Globus pallidus (tissue), 1 donor: Measurements from ENCODE around the gene FGF14.

Source experiments
- DNase-seq: peaks from one replicate; pipeline ENCODE4 v3.0.0-alpha.2; 2015; ENCODE audit warnings: low spot score

FGF14 gene

DNA sequence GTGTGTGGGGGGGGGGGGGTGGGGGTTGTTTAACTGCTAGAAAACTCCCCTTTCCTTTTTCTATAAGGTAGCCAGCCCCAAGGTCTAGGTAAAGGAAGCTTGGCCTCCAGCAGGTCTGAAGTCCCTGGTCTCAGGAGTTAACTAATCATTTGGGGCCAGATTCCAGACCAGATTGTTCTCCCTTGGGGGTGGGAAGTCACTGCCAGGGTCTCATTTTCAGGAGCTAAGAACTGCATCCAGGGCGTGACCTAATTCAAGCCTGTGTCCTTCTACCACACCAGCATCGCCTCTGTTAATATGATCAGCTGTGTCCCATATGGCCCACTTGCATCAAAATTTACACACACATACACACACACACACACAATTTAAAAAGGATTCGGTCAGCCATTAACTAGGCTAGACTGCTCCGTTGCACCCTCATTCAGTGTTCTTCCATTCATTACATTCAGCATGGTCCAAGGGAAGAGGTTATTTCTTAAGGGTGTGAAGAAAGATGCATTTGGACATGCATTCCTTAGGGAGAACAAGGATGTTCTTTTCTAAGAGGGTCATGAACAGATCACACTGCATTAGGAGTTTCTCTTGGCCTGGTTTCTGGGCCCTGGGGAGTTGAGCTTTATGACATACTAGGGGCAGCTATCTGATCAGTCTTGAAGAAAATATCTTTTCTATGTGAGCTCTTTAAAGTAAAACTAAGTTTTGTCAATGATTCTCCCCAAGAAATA, 91.0 kb downstream of the FGF14 start:
- no peak for DNase-seq

DNA sequence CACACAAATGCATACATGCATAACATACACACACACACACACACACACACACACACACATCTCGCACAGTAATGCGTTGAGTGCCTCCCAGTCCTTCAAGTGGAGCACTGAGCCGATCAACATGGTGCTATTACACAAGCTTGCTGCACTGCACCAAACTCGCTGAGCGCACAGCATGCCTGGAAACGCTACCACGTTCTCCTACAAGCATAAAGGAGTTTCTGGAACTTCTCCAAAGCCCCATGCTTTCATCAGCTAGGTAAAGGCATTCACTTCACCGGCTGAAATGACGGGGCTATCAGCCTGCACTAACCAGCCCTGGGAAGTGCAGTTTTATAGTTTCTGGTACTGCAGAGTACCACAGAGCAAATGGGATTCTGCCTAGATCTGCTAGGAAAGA, 92.7 kb downstream of the FGF14 start:
- no peak for DNase-seq

DNA sequence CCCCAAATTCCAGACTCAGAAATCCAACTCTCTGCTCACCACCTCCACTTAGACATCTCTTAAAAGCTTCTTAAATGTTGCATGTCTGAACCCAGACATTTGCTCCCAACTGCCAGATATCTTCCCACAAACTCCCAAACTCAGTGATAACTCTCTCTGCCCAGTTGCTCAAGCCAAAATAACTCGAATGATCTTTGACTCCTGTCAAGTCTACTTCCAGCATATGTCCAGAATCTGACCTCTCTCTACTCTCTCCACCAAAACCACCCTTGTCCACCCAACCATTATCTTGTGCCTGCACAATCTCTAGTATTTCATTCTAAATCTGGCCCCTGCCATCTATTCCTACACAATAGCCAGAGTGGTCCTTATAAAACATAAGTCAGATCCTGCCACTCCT, 99.3 kb downstream of the FGF14 start:
- no peak for DNase-seq

DNA sequence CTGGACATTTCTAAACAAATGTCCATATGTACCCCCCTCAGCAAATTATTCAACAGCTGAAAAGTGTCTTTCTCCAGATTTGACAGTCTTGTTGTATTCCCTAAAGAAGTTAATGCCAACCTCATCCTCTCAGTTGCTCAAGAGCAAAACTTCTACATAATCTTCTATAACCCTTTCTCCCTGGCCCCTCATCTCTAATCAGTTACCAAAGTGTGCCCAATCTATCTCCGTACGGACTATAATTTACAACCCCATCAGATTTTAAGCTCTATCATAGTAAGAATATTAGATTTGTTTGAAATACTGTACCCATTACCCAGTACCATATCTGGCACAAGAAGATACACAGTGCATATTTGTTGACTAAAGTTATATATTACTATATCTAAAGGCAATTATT, 101.5 kb downstream of the FGF14 start:
- no peak for DNase-seq

DNA sequence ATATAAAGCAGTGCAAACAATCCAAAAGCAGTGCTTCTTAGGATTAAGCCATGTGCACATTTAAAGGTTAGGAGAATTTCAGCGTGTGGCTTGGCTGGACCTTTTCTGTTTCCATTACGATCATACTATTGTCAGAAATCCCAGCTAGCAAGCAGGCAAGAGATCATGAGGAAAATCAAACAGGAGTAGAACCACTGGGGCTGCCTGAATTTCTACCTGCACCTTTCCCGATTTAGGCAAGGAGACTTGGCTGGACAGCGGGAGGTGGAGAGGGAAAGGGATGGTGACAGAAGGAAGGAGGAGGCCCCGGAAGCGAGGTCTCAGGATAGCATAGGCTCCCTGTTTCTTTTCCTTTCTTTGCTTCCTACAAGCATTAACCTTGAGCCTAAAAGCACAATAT, 102.5 kb downstream of the FGF14 start:
- no peak for DNase-seq

DNA sequence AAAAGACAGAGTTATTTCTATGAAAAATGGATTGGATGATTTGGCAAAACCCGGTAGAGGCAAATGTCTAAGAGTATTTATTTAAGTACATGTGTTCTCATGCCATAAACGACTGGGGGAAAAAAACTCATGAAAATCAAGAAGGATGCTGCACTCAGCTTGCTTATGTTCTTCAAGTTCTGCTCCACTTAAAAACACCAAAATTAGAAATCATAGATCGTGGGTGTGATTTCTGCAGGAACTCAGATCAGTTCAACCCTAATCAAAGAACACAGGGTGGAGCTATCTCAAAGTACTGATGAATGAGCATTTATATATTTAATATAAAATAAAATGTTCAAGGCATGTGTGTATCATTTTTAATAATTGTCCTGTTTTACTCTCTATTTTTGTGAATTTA, 103.8 kb downstream of the FGF14 start:
- no peak for DNase-seq

DNA sequence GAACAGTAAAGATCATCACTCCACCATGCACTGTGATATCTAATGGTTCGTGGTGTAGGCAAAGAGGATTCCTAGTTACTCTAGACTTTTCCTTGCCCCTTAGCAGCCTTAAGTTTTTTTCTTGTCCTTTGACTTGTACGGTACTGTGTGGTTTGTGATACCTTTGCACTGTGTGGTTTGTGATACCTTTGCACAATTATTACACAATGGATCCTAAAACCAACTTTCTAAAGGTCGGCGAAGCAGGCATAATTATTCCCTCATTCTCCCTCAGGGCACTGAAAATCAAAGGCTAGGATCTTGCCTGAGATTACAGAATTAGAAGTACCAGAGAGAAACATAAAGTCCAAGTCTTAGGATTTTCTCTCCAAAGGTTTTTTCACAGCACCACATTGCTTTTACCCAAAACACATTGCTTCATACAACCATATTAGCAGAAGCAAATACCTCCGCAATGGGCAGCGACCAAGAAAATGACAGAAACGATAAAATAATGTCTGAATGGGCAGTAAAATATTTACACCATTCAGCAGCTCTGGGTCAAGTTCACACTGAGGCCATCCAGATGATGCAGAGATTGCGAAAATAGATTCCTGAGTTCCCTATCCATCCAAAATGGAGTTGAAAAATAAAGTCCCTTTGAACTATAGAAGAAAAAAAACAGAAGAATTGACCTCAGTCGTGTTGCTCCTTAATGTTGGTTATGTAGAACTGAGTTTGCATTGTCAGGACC, 106.4 kb downstream of the FGF14 start:
- DNase-seq: no peak

DNA sequence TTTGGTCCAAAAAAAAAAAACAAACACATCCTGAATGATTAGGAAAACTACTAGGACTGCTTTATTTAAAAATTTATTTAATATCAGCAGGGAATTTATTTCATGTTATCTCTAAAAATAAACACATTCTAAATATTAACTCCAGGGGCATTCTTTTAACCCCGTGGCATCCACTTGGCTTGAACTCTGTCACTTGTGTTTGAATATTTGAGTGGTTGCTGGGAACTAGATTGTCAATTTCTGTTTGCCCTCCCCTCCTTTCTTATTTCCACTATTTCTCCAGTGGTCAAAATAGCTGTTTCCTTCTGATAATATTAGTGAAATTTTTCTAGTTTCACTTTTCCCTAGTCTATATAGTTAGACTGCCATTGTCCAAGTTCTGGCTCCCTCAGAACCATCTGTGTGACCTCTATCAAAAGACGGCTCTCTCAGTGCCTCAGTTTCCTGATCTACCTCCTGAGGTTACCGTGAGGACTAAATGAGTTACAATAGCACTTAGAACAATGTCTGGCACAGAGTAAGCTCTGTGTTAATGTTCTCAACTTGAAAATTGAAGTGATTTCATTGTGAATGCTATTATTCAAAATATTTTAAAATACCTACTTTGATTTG, 107.3 kb downstream of the FGF14 start:
- no peak for DNase-seq

DNA sequence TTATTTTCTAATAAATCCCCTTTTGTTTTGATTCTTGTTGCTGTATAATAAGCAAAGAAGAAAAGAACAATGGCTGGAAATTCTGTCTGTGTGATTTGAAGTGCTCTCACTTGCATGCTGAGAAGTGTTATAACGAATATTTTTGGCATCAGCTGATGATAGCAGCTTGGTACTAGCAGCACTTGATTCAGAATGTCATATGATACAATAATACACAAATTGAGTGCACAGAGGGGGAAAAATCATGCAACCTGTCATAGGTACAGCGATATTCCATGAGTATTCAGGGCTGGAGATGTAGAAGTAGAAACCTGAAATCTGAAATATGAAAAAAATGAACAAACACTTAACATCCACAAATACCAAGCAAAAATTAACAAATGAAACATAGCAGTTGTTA, 108.1 kb downstream of the FGF14 start:
- DNase-seq: no peak

DNA sequence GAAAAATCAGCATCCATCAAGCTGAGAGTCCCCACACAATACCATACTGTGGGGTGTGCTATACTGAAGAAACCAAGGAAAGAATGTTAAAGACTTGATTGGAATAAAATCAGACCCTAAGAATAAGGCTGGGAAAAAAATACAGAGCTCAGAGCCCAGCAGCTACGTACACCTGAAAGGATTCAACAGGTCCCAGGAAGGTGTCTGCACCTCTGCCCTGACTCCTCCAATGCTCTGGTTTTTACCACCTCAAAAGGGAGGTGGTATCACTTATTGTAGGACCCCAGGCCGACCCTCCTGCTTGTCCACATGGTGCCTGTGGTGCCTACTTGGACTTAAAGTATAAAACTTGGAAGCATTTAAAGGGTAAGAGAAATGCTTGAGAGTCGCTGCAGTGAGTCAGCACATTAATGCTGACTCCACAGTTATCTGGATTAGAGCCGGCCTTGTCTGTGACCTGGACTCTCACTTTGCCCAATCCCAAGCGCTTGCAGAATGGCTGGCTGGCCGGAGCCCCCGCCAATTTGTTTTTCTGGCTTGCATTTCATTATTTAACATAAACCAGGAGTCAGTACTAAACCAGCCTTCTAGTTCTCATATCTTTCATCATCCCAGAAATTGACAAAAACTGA, 110.1 kb downstream of the FGF14 start:
- DNase-seq: no peak

DNA sequence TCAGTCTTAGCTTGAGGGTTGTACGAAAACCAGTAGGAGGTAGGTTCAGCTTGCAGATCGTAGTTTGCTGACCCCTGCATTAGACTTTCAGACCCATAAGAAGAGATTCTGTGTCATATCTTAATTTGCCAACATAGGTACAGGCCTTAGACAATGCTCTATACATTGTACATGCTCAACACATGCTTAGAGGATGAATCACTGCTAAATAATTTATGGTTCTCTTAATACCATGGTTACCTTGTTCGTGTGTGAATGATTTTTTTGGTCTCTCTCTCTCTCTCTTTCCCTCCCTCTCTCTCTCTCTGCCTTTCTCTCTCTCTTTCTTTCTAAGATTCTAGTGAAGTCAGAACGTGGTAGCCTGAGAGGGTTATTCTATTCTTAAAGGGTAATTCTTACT, 112.2 kb downstream of the FGF14 start:
- DNase-seq: no peak

DNA sequence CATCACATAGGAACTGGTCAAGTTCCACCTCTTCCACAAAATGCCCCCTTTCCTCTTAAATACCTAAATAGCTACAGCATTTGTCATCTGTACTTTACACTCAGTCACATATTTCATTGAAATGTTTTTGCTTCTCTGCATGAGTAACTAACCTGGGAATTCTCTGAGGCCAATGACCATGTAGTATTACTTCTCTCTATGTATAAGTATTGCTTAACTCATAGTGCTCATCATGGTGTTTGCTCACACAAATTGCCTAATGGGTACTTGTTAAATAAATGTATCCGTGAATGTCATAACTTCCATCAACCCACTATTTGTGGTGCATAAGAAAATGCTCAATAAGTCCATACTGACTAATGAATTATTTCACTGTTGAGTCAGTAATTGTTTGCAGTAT, 115.5 kb downstream of the FGF14 start:
- DNase-seq: no peak

DNA sequence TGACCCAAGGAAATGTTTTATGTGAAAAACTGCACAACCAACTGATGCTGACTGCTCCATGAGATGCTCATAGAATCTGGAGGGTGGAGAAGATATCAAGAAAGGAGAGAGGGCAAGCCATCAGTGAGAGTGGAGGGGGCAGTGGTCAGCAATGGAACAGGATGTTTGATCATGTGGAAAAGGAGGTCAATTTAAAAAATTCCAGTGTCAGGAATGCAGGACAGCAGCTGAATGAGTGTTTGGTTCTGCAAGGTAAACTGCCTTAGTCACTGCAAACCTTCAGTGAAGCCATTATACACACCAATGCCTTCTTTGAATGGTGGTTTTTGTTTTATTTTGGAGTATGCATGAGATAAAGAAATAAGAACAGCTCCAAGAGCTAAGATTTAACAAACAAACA, 121.5 kb downstream of the FGF14 start:
- DNase-seq: no peak

DNA sequence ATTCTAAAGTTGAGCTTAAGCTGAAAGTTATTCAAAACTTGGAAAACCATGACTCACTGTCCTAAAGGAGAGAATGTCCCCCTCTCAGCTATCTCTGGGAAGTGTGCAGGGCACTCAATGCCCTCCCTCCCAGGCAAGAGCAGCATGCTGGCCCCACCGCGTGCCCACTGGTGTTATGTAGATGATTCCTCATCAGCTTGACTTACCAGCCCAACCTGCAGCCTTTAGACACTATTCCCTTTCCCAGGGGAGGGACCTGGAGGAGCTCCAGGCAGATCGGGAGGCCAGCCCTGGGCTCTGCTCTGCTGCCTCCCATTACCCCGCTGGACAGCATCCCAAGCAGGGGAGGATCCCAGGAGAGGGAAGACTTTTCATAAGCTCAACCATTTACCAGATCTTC, 124.6 kb downstream of the FGF14 start:
- DNase-seq: no peak

DNA sequence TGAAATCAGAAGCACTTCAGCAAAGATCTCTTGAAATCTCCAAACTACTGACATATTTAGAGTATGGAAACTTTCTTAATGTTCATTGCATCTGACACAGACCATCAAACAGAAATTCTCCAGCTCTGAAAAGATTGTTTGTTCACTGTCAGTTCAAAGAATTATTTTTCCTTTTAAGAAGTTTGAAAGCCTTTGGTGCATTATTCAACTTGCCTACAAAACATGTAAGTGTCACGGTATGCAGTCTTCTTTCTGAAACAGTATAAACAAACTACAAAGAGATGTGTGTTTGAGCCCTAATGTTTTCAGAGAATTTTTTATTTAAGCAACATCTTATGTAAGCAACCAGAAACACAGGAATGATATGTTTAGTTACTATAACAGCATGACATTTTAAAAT, 125.4 kb downstream of the FGF14 start:
- DNase-seq: no peak

DNA sequence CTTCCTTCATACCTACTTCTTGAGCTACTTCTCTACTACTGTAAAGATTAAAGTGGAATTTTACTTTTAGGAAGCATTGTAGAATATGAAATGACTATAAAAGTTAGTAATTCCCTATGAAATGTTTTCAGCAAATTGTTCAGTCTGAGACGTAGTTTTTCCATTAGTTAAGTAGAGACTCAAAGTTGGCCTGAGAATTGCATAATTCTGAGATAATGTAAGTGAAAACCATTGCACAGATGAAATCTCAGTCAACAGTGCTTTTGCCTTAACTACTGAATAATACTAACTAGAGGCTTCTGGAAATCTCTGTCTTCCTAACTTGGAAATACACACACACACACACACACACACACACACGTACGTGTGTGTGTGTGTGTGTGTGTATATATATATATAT, 125.9 kb downstream of the FGF14 start:
- DNase-seq: no peak

DNA sequence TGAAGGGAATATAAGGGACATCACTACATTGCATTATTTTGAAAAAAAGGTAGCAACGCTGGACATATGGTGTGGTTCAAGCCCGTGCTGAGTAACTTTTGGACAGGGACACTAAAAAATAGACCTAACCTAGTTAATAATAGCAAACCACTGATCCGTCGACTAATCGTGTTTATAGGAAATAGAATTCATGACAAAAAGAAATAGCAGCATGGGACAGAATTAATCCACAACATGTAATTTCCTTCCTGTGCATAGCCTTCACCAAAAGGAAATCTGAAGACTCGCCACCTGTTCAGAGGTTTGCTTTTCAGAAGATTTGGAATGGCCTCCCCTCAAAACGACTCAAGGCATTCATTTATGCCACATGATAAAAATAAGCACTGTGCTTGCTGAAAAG, 128.7 kb downstream of the FGF14 start:
- DNase-seq: no peak

DNA sequence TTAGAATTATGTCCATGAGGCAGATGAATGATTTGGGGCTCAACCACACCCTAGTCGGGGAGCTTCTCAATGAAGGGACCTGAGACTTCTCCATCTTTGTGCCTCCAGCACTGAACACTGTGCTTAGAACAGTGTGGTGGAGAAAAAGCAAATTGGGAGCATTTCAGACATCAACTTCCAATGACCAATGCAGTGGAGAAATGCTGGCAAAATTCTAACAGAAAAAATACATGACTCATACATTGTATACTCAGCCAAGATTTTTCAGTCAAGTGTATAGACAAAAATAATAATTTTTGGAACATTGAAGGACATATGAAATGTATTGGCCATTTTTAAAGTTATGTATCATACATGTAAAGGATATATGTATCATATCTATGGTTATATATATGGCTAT, 134.7 kb downstream of the FGF14 start:
- no peak for DNase-seq

DNA sequence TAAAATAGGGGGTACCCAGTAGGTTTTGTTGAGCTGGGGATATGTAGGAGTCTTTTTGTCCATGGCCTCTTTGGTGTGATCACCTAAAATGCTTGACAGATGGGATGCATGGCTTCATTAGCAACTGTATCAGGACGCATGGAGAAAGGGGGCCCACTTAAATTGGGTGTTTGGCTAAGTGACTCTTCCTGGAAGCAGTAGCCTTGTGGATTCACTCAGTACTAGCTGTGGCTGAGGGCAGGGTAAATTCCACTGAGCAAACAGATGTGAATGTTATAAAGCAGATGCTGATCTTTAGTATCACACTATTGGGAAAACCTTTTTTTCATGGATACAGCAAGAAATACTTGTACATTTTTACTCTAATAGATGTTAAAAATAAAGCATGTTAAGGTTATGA, 140.0 kb downstream of the FGF14 start:
- no peak for DNase-seq

DNA sequence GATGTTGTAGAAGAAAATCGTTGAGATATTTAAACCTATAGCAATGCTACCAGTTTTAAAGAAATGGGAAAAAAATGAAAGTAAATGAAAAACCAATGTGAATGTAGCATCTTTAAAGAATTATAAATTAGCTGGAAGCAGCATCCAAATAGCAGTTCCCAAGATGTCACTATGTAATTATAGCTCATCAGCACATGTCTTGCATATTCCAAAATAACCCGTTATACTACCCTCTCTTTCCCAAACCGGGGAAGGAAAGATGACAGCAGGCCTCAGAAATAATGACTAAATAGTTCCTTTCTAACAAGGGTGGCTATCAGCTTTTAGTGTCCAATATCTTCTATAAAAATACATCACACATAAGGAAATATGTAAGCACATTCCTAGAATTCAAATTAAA, 140.5 kb downstream of the FGF14 start:
- no peak for DNase-seq

DNA sequence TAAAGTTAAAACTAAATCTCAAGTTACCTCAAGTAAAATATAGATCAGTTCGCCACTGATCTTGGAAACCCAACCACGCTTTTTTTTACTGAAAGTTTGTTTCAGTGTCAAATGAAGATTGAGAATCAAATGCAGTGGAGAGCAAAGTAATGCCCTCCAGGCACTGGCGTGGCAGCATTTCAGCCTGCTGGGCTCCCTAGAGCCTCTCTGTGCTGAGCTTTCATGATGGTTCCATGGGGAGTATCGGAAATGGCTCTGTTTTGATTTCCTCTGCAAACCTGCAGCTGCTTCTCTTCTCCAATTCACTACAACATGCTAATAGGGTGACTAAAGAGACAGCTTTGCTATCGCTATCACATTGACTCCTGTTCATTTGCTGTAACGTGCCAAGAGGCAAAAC, 141.6 kb downstream of the FGF14 start:
- DNase-seq: no peak

DNA sequence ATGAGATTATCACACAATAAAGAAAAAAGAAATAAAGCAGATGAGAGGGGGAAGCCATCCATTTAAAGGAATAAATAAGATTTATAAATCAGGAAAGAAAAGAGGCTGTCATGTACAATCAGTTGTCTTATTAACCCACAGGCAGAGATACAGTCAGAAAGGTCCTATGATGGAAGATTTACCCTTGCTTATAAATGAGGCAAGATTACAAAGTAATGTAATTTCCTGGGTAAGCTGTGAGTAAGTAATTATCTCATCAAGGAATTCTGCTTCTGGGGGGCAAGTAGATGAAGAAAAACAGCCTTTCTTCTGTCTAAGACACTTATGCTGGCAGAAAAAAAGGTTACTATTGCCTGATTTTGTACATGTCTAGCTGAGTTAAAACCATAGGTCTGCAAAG, 146.4 kb downstream of the FGF14 start:
- DNase-seq: no peak

DNA sequence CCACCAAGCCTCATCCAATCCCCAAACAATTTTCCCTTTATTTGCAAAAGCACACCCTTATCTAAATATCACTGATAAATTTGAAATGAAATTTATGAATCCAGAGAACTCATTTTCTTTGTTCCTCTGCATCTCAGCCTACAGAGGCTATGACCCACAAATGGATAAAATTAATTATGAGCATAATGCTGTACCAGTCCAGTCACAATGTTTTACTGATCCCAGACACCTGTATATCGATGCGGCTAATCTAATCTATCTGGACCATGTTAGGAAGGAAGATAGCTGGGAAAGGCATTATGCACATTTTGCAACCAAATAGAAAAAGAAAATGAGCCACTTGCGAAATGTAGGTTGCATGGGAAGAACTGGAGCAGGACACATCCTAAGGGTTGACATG, 150.0 kb downstream of the FGF14 start:
- DNase-seq: no peak
